GM12801 (cell line): Measurements from ENCODE around the gene PMEL.

Experiments used
- TF ChIP-seq, protein P1 (sequence below): IDR thresholded peaks from one replicate; pipeline ENCODE4 v1.5.1; 2011; ENCODE audit warnings: control low read depth; ENCODE audit not compliant: insufficient read length; ENCODE audit errors: extremely low read depth

Gene PMEL

DNA sequence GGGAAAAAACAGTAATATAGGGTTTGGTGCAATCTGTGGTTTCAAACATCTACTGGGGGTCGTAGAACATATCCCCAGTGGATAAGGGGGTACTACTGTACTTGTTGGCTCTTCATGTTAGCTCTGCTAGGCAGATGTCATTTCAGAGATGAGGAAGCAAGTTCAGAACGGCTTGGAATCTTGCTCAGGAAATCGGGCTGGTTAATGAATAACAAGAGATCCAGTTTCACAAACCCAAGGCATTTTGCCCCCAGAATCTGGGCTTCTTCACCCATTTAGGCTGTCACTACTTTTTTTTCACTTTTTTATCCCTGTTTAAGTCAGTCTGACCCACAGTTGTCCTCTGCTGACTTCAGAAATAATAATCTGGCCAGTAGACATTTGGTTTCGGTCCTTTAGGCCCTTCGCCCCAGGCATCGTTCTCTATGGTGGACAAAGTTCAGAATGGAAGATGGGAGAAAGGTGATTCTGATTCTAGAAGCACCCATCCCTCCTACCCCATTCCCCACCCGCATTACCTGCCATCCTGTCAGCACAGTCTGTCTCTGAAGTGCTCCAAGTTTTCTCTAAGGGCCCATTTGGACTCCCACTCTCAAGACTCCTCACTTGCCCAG lies 35.8 kb upstream of the PMEL start:
- TF ChIP-seq, protein P1, sequence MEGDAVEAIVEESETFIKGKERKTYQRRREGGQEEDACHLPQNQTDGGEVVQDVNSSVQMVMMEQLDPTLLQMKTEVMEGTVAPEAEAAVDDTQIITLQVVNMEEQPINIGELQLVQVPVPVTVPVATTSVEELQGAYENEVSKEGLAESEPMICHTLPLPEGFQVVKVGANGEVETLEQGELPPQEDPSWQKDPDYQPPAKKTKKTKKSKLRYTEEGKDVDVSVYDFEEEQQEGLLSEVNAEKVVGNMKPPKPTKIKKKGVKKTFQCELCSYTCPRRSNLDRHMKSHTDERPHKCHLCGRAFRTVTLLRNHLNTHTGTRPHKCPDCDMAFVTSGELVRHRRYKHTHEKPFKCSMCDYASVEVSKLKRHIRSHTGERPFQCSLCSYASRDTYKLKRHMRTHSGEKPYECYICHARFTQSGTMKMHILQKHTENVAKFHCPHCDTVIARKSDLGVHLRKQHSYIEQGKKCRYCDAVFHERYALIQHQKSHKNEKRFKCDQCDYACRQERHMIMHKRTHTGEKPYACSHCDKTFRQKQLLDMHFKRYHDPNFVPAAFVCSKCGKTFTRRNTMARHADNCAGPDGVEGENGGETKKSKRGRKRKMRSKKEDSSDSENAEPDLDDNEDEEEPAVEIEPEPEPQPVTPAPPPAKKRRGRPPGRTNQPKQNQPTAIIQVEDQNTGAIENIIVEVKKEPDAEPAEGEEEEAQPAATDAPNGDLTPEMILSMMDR: no peak

DNA sequence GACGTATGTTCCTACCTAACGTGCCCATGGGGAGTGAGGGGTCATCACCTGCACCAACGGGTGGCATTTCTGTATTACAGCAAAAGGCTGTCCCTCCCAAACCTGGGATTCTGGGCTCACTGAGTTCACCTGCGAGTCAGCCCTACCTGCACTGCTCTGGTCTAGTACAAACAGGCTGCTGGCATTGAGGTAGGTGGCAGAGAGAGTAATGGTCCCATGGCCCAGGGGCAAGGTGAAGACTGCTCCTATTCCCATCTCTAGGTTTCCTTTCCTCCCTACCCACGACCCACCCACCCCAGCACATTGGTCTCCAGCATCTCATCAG lies 31.7 kb upstream of the PMEL start:
- TF ChIP-seq, protein P1: no peak

DNA sequence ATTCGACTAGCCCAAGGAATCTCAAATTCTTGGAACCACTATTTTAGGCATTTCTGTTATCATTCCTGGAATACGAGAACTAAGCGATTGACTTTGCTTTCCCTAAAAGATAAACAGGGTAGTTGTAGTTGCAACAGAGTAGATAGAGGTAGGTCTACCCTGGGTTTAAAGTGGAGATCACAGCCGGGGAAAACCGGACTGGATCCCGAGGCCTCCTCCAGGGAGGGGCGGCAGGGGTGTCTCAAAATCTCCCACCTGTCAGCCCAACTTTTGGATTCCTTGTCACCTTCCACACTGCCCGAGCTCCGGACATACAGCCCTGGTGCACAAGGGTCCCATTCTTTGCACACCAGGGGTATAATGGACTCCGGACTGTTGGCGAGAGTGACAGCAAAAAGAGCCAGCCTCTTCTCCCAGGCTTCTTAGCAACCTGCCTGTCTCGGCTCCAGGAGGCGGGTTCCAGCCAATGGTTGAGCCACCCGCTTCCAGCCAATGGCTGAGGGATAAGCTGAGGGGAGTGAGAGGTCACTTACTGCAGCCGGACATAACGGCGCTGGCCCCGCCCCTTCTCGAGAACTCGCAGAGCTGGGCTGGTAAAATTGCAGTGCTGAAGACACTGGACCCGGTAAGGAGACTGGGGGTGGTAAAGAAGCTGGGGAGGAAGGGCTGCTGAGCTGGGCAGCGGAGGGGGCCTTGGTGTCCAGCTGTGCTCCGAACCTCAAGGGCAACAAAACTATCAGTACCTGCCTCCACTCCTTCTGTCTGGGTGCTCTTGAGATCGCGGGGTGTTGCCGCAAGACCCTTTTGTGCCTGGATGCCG lies 31.1 kb upstream of the PMEL start, which contains the start of gene SUOX:
SUOX (plus strand) TSS at position 562 of the 820 bp plus-strand sequence. CDS start 4,946 bp downstream, outside the sequence.
- TF ChIP-seq, protein P1: no peak

DNA sequence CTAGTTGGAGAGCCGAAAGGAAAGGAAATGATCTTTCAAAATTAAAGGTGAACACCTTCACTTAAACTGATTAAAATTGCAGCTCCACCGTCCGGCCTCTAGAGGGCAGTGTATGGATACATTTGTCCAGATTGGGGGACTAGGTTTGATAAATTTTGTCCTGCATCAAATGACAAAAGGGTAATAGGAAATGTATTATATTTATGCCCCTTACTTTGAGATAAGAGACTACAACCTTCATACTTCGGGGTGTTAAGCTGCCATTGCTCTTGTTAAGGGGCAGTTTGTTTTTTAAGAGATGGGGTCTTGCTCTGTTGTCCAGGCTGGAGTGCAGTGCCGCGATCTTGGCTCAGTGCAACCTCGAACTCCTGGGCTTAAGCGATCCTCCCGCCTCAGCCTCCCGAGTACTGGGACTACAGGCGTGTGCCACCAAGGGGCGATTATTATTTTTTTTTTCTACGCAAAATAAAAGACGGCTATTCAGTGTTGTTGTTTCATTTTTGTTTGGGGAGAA lies 30.4 kb upstream of the PMEL start:
- TF ChIP-seq, protein P1: no peak

DNA sequence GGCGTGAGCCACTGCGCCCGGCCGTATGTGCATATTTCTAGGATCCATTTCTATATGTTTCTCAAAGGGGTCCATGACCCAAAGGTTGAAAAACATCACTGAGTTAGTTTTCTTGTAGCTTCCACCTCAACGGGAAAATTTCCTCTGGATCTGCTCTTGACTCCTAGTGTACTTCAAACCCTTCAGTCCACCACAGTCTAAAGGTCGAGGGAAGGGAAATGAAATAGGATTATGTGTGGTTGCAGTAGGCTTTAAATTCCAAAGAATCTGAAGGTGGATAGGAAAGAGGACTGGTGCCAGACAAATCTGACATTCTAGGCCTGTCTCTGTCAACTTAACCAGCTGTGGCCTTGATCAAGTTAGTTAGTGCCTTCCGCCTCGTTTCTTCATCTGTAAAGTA lies 29.5 kb upstream of the PMEL start:
- TF ChIP-seq, protein P1: no peak

DNA sequence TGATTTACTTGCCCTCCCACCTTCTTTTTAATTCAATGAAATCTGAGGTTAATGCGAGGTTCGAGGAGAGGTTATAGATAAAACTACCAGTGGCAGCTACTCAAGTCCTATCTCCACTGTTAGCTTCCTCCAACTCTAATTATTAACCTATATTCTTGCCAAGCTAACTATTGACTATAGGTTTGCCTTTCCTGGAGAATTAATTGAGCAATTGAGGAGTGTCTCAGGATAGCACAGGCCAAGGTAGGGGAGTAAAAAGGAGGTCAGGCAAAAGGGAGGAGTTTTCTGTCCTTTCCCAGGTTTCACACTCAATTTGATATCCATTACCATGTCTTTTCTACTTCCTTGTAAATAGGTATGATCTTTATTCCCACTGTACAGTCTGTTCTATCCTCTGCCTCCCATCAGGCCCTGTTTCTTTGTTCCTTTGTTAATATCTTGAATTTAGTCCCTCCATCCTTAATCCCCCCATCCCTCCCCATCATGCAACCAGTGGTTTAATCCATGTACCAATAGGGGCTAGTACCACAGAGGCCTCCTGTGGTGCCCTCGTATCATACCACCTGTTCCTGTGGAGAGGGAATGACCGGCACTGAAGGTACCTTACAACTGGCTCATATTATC lies 27.5 kb upstream of the PMEL start:
- TF ChIP-seq, protein P1: no peak

DNA sequence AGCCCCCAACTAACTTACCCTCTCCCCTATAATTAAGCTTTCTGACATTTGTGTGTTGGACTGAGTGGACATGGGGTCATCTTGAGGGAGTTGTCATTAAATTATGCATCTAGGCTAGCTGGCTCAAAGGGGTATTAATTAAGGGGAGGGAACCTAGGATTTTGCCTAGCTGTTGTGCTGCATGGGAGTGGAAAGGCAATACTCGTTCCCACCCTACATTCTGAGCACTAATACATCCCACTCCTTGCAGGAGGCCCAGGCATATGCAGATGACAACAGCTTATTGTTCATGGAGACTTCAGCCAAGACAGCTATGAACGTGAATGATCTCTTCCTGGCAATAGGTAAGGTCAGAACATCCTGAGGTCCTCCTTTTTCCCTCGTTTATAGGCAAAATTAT lies 25.3 kb upstream of the PMEL start:
- TF ChIP-seq, protein P1: no peak
